ENCODE results near the gene ALDH3B1. TPM values are rescaled to one million over a fixed set of nuclear protein-coding genes. Genes with fewer than 3 reads are reported as not detected.

The ALDH3B1 gene
- total and polyA plus RNA-seq, 9 of the 15 experiments (the other 6 are each of a cell fraction or from before 2014, with no cell fraction given) = 0.01 to 0.35 (median 0.07) TPM; not detected in 2

GRCh38 chr11:68009391-68010089 is 587 bp upstream of the ALDH3B1 start (continued):
- 0 out of 2 replicates have a peak, but pooled peaks have one; percentile 28 for TF ChIP-seq ZBTB7A (IDR thresholded peaks at IDR 0.05; ENCODE audit: borderline replicate concordance, control insufficient read depth, low read depth, low read length)
- peak; percentile 85 for TF ChIP-seq TRIM28 (IDR thresholded peaks at IDR 0.05)
- peak; percentile 22; the same call in 1 of the 2 replicates for TF ChIP-seq MAFG (tag; conservative IDR thresholded peaks at IDR 0.05)
- TF ChIP-seq JUND (IDR thresholded peaks at IDR 0.05; ENCODE audit: borderline replicate concordance, low read depth, low read length) = peak; percentile 67; the same call in 1 of the 2 replicates
- peak; percentile 54; the same call in 1 of the 3 replicates for TF ChIP-seq JUND (tag; IDR thresholded peaks at IDR 0.05; ENCODE audit: borderline replicate concordance, low read depth, low read length)
- TF ChIP-seq JUN (IDR thresholded peaks at IDR 0.05; ENCODE audit: borderline replicate concordance, low read depth, low read length) = peak; percentile 29; the same call in 1 of the 2 replicates
- no peak for TF ChIP-seq JUN (CRISPR knock-in tag; IDR thresholded peaks at IDR 0.05; ENCODE audit: borderline replicate concordance)
- TF ChIP-seq NRF1 (conservative IDR thresholded peaks at IDR 0.05 in 1 of 2, IDR thresholded peaks at IDR 0.05 in 1 of 2) = peak; percentile 31 to 37; a peak in 3 of 4 replicates
- TF ChIP-seq, protein P1, sequence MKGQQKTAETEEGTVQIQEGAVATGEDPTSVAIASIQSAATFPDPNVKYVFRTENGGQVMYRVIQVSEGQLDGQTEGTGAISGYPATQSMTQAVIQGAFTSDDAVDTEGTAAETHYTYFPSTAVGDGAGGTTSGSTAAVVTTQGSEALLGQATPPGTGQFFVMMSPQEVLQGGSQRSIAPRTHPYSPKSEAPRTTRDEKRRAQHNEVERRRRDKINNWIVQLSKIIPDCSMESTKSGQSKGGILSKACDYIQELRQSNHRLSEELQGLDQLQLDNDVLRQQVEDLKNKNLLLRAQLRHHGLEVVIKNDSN (CRISPR knock-in tag; IDR thresholded peaks at IDR 0.05) = peak; percentile 55
- TF ChIP-seq, protein P2, sequence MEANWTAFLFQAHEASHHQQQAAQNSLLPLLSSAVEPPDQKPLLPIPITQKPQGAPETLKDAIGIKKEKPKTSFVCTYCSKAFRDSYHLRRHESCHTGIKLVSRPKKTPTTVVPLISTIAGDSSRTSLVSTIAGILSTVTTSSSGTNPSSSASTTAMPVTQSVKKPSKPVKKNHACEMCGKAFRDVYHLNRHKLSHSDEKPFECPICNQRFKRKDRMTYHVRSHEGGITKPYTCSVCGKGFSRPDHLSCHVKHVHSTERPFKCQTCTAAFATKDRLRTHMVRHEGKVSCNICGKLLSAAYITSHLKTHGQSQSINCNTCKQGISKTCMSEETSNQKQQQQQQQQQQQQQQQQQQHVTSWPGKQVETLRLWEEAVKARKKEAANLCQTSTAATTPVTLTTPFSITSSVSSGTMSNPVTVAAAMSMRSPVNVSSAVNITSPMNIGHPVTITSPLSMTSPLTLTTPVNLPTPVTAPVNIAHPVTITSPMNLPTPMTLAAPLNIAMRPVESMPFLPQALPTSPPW (CRISPR knock-in tag; IDR thresholded peaks at IDR 0.05) = peak; percentile 51
- TF ChIP-seq, protein P3, sequence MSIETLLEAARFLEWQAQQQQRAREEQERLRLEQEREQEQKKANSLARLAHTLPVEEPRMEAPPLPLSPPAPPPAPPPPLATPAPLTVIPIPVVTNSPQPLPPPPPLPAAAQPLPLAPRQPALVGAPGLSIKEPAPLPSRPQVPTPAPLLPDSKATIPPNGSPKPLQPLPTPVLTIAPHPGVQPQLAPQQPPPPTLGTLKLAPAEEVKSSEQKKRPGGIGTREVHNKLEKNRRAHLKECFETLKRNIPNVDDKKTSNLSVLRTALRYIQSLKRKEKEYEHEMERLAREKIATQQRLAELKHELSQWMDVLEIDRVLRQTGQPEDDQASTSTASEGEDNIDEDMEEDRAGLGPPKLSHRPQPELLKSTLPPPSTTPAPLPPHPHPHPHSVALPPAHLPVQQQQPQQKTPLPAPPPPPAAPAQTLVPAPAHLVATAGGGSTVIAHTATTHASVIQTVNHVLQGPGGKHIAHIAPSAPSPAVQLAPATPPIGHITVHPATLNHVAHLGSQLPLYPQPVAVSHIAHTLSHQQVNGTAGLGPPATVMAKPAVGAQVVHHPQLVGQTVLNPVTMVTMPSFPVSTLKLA (conservative IDR thresholded peaks at IDR 0.05) = peak; percentile 70 to 72
- peak; percentile 24 for TF ChIP-seq NFIC (IDR thresholded peaks at IDR 0.05)
- peak; percentile 65; the same call in 1 of the 2 replicates for TF ChIP-seq NR2C1 (IDR thresholded peaks at IDR 0.05)
- peak; percentile 71 for TF ChIP-seq NR2C1 (tag; IDR thresholded peaks at IDR 0.05)
- no peak for TF ChIP-seq ESRRB (CRISPR knock-in tag; IDR thresholded peaks at IDR 0.05; ENCODE audit: borderline replicate concordance)
- peak; percentile 79 for TF ChIP-seq SMARCA4 (IDR thresholded peaks at IDR 0.05)
- no peak for TF ChIP-seq RREB1 (CRISPR knock-in tag; IDR thresholded peaks at IDR 0.05)
- 0 out of 2 replicates have a peak, but pooled peaks have one; percentile 41 for TF ChIP-seq ZNF224 (CRISPR knock-in tag; IDR thresholded peaks at IDR 0.05)
- TF ChIP-seq LEF1 (IDR thresholded peaks at IDR 0.05) = peak; percentile 40; the same call in 1 of the 2 replicates

All from K562 (cell line).